ENCODE measurements around the gene IFT25.

DNA sequence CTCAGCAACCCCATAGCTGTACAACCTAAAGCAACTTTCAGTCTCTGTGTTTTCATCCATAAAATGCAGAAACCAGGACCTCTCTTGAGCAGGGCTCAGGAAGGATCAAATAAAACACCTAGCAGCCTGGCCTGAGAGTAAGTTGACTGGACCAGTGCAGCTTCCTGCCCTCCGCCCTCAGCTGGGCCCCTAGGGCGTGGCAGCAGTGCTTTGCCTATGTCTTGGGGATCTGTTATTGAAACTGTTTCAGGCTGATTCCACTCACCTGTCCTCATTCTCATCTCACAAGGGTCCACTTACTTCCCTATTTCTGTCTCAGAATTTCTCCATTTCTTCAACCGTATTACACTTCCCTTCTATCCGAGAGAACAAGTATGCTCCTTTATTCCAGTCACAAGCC lies 18.0 kb upstream of the IFT25 start:
- TF ChIP-seq, protein P1, sequence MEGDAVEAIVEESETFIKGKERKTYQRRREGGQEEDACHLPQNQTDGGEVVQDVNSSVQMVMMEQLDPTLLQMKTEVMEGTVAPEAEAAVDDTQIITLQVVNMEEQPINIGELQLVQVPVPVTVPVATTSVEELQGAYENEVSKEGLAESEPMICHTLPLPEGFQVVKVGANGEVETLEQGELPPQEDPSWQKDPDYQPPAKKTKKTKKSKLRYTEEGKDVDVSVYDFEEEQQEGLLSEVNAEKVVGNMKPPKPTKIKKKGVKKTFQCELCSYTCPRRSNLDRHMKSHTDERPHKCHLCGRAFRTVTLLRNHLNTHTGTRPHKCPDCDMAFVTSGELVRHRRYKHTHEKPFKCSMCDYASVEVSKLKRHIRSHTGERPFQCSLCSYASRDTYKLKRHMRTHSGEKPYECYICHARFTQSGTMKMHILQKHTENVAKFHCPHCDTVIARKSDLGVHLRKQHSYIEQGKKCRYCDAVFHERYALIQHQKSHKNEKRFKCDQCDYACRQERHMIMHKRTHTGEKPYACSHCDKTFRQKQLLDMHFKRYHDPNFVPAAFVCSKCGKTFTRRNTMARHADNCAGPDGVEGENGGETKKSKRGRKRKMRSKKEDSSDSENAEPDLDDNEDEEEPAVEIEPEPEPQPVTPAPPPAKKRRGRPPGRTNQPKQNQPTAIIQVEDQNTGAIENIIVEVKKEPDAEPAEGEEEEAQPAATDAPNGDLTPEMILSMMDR (IDR thresholded peaks at IDR 0.05; ENCODE audit: insufficient read depth, low read depth, low read length), result no peak
- no peak for TF ChIP-seq EZH2 (IDR thresholded peaks at IDR 0.05; ENCODE audit: insufficient read depth, low read length)

Measured in astrocyte (in vitro differentiated cells and primary cell).